Ramos (cell line): Measurements from ENCODE around the gene PTOV1.

Source experiments
- in situ Hi-C: fragments of 300-500 bp; cut with MboI; formaldehyde crosslinking; loops from one replicate; pipeline ENCODE4 v1.14.3; 2022; ENCODE audit warnings: low sequenced_read_pairs; ENCODE audit not compliant: unreplicated experiment

PTOV1 gene

GRCh38 chr19:49907745-49908446 lies 56.9 kb downstream of the PTOV1 start:
- in situ Hi-C loops, result no loop called here

GRCh38 chr19:49908480-49909420 lies 57.8 kb downstream of the PTOV1 start:
- in situ Hi-C loops, result no loop called here

GRCh38 chr19:49910179-49910578 lies 59.2 kb downstream of the PTOV1 start:
- in situ Hi-C loops, result no loop called here
